22Rv1 (cell line): ENCODE results near the gene ZNF567.
"Not testable (repeated sequence)": the region's sequence is repeated elsewhere in the genome, so short reads cannot be mapped to it uniquely, and the experiment has no call there.

ENCODE experiments used
- CTCF ChIP-seq: fragments of 450-650 bp; IDR thresholded peaks from 2 replicates; pipeline ENCODE4 v1.5.1; 2017; ENCODE audit warnings: mild to moderate bottlenecking
- ZFX ChIP-seq: fragments of 450-650 bp; IDR thresholded peaks from 2 replicates; pipeline ENCODE4 v1.6.1; 2017; ENCODE audit warnings: antibody characterized with exemption, borderline replicate concordance

- TF ChIP-seq CTCF, ZFX: not testable (repeated sequence)
Observed at GRCh38 chr19:36749613-36750012, 62.2 kb downstream of the ZNF567 start.
